Fibroblast of skin of right quadriceps (primary cell): ENCODE data around the gene FAM3B.
A peak's percentile ranks its signal among the peaks of the same experiment; 100 is the strongest.

Experiments used
- DNase-seq: peaks from one replicate; pipeline ENCODE4 v3.0.0-alpha.2; 2013

Gene FAM3B

GRCh38 chr21:41319273-41319672 is 2.7 kb downstream of the FAM3B start:
- DNase-seq, result peak; percentile 7

- DNase-seq, result no peak
Measured at GRCh38 chr21:41321211-41321907, 4.8 kb downstream of the FAM3B start.

- no peak for DNase-seq
Measured at GRCh38 chr21:41321908-41322495, 5.4 kb downstream of the FAM3B start.

- no peak for DNase-seq
Measured at GRCh38 chr21:41322496-41323382, 6.1 kb downstream of the FAM3B start.

GRCh38 chr21:41325138-41325912 is 8.7 kb downstream of the FAM3B start:
- DNase-seq, result no peak

GRCh38 chr21:41326414-41327080 is 9.9 kb downstream of the FAM3B start:
- DNase-seq, result no peak

GRCh38 chr21:41327753-41328152 is 11.2 kb downstream of the FAM3B start:
- no peak for DNase-seq

- peak; percentile 39 for DNase-seq
Measured at GRCh38 chr21:41328660-41329607, 12.3 kb downstream of the FAM3B start.

- DNase-seq, result no peak
Measured at GRCh38 chr21:41333752-41334151, 17.2 kb downstream of the FAM3B start.

- DNase-seq, result no peak
Measured at GRCh38 chr21:41337515-41337914, 20.9 kb downstream of the FAM3B start.

- no peak for DNase-seq
Measured at GRCh38 chr21:41338455-41338854, 21.9 kb downstream of the FAM3B start.

GRCh38 chr21:41342035-41342434 is 25.4 kb downstream of the FAM3B start:
- DNase-seq, result no peak

GRCh38 chr21:41344146-41344545 is 27.5 kb downstream of the FAM3B start:
- DNase-seq, result no peak

GRCh38 chr21:41345356-41345755 is 28.8 kb downstream of the FAM3B start:
- no peak for DNase-seq

- DNase-seq, result no peak
Measured at GRCh38 chr21:41345934-41346685, 29.5 kb downstream of the FAM3B start.

GRCh38 chr21:41346758-41347157 is 30.2 kb downstream of the FAM3B start:
- DNase-seq, result no peak

GRCh38 chr21:41348434-41348833 is 31.8 kb downstream of the FAM3B start:
- no peak for DNase-seq

- no peak for DNase-seq
Measured at GRCh38 chr21:41349126-41349525, 32.5 kb downstream of the FAM3B start.

- no peak for DNase-seq
Measured at GRCh38 chr21:41349619-41350390, 33.2 kb downstream of the FAM3B start.
